Occipital lobe (tissue), 3 donors: ENCODE data around the gene GRK4. TPM values are rescaled to one million over a fixed set of nuclear protein-coding genes. Genes with fewer than 3 reads are reported as not detected.

Source experiments
- DNase-seq: peaks from one replicate; lab custom pipeline; 2025; lab: John Stamatoyannopoulos, UW
- small RNA-seq: library from RNA; depleted of rRNA; stranded (forward); fragments of <200 nt; gene quantifications from one replicate; pipeline ENCODE3, GENCODE V24; 2014
- total RNA-seq: library from RNA; depleted of rRNA; stranded (reverse); fragments of >200 nt; gene quantifications from one replicate; pipeline ENCODE4 v1.2.3, GENCODE V29; 2014

GRK4 gene
- total RNA-seq, 1 donor from 2014 or later: 53.8 TPM

- no peak for DNase-seq
These were observed 106.4 kb downstream of the GRK4 start for GRCh38 chr4:3069661-3070199.

GRCh38 chr4:3070709-3071500, 107.5 kb downstream of the GRK4 start:
- no peak for DNase-seq

GRCh38 chr4:3071811-3072210, 108.4 kb downstream of the GRK4 start:
- no peak for DNase-seq

GRCh38 chr4:3073158-3074077, 110.0 kb downstream of the GRK4 start:
- DNase-seq: no peak

- peak; percentile 99 for DNase-seq
These were observed 110.9 kb downstream of the GRK4 start, which contains the start of the genes HTT and HTT-AS for GRCh38 chr4:3074078-3074845. Gene HTT (plus strand): TSS chr4:3074681. CDS start chr4:3074826, 145 bp downstream. Gene HTT-AS (minus strand): TSS chr4:3074538.

GRCh38 chr4:3074846-3075651, 111.7 kb downstream of the GRK4 start:
- DNase-seq: peak; percentile 53

- no peak for DNase-seq
These were observed 112.2 kb downstream of the GRK4 start for GRCh38 chr4:3075652-3075981.

GRCh38 chr4:3077796-3078195, 114.4 kb downstream of the GRK4 start:
- no peak for DNase-seq

- no peak for DNase-seq
These were observed 116.3 kb downstream of the GRK4 start for GRCh38 chr4:3079694-3080123.

- no peak for DNase-seq
These were observed 119.6 kb downstream of the GRK4 start for GRCh38 chr4:3082925-3083515.

GRCh38 chr4:3083732-3084131, 120.4 kb downstream of the GRK4 start:
- no peak for DNase-seq

GRCh38 chr4:3085948-3086670, 122.7 kb downstream of the GRK4 start:
- DNase-seq: no peak

- DNase-seq: no peak
These were observed 123.9 kb downstream of the GRK4 start for GRCh38 chr4:3087115-3087797.

Small RNA genes lying within 50 kb of the gene (small RNA-seq; reads per million reads assigned to genes)
- not detected for gene RF02134
- not detected for gene RF02135
- gene RNU6-204P: not detected

Other genes with a start within 250 kb of the GRK4 start
- 5.9 TPM for gene TNIP2, start 207.2 kb upstream of the GRK4 start, total RNA-seq
- 24.8 TPM for gene SH3BP2, start 170.5 kb upstream of the GRK4 start, total RNA-seq
- gene ADD1, start 119.7 kb upstream of the GRK4 start, total RNA-seq: 166 TPM
- gene NOP14, start 165 bp upstream of the GRK4 start, total RNA-seq: 5.6 TPM
- not detected for gene HTT-AS, start 111.0 kb downstream of the GRK4 start, total RNA-seq
- 71.1 TPM for gene HTT, start 111.1 kb downstream of the GRK4 start, total RNA-seq